ENCODE measurements around the gene SOX9.

GRCh38 chr17:72146371-72146770, 25.6 kb downstream of the SOX9 start:
- TF ChIP-seq CTCF (IDR thresholded peaks at IDR 0.05; ENCODE audit: insufficient read depth, low read length, poor library complexity, severe bottlenecking) (no peak), EZH2phosphoT487 (conservative IDR thresholded peaks at IDR 0.05; ENCODE audit: low read length) (no peak)
